ENCODE measurements around the gene SLC5A6. TPM values are rescaled to one million over a fixed set of nuclear protein-coding genes. Genes with fewer than 3 reads are reported as not detected.

Gene SLC5A6
- polyA plus RNA-seq, 2 of the 4 experiments (the other 2 are of a cell fraction) = 82.7 to 86.7 TPM

DNA sequence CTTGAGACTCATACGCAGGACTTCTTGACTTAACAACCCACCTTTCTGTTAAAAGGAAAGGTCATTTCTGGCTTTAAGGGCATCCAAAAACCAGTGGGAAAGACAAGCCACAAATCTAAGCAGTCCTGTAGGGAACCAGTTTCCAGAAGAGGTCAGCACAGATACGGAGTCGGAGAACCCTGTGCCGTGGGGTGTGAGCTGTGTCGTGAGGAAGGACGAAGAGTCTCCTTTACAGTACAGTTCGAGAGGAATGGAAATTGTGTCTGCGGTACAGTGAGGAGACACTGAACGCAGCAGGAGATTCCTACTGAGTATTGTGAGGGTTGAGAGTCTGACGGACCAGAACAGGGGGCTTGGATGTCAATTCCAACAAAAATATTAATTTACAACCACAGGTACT is 33.0 kb upstream of the SLC5A6 start:
- DNase-seq (ENCODE audit: low read depth in 1 of 2, low spot score in 1 of 2) (no peak), ATAC-seq (no peak), FAIRE-seq (no peak)
- Histone ChIP-seq H3K4me2 (no peak overlapping the region), H3K9me3 (no peaks in the 10 kb centered on the region), H3K27ac (no peak overlapping the region), H3K4me1 (peaks cover 11% of the 10 kb centered on the region), H3K4me3 (no peak overlapping the region)
- TF ChIP-seq FOXS1 (CRISPR knock-in tag; IDR thresholded peaks at IDR 0.05) = no peak
- TF ChIP-seq RAD21 (conservative IDR thresholded peaks at IDR 0.05 in 1 of 2, IDR thresholded peaks at IDR 0.05 in 1 of 2) = no peak
- TF ChIP-seq GATA3 (IDR thresholded peaks at IDR 0.05; ENCODE audit: borderline replicate concordance) = no peak
- no peak for TF ChIP-seq SMC3 (IDR thresholded peaks at IDR 0.05)
- TF ChIP-seq RCOR1 (IDR thresholded peaks at IDR 0.05; ENCODE audit: low read depth, low read length) = no peak
- WGBS (ENCODE audit: missing lambda C conversion rate) = 86% methylated on average over 10 of the region's 10 CpGs
- ChIA-PET POLR2A (no interaction called here), CTCF (interaction anchor here (0.9 to 16.3 kb wide), 4 partner anchors 20 to 98 kb away, joined by 3 to 205 read pairs (median 4); partner anchors contain the start of genes DNAJC5G and TRIM54)

DNA sequence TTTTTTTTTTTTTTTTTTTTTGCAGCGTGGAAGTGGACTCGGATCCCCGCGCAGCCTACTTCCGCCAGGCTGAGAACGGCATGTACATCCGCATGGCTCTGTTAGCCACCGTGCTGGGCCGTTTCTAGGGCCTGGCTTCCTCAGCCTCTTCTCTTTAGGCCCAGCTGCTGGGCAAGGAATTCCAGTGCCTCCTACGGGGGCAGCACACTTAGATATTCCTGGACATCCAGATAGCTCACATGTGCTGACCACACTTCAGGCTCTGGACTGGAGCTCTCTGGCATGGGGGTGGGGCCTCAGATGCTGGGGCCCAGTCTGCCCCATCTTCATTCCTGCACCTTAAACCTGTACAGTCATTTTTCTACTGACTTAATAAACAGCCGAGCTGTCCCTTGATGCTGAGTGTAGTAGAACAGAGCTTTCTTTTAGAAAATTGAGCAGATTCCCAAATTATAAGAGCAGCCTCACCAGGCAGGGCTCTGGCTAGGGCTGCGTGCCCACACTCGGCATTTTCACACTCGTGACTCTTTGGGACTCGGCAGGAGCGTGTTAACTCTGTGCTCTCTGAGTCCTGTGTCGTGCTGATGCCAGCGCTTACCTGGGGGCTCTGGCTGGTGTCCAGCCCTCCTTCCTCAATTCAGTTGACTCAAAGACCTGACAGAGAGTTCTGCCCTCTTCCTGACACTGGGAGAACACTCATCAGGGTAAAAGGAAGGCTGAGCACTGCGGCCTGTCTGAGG is 31.5 kb upstream of the SLC5A6 start:
- Histone ChIP-seq H3K4me3 (no peak overlapping the region), H3K4me1 (no peaks in the 10 kb centered on the region), H3K27ac (no peak overlapping the region), H3K4me2 (no peak overlapping the region), H3K9me3 (no peaks in the 10 kb centered on the region)
- FAIRE-seq (no peak), DNase-seq (ENCODE audit: low read depth in 1 of 2, low spot score in 1 of 2) (no peak), ATAC-seq (peak in 1 of 2 experiments; percentile 4; a peak in 1 of 6 replicates)
- ChIA-PET POLR2A (no interaction called here), CTCF (interaction anchor here (0.7 to 3.2 kb wide), 5 partner anchors 13 to 1966 kb away, joined by 3 to 23 read pairs (median 4); no protein-coding TSS in a partner anchor)
- TF ChIP-seq NFE2L2 (conservative IDR thresholded peaks at IDR 0.05; ENCODE audit: low read length) (no peak), SMC3 (IDR thresholded peaks at IDR 0.05) (no peak), JUN (IDR thresholded peaks at IDR 0.05) (no peak), RNF2 (IDR thresholded peaks at IDR 0.05; ENCODE audit: borderline replicate concordance, low read depth) (no peak), NR3C1 (IDR thresholded peaks at IDR 0.05) (no peak), HDAC2 (IDR thresholded peaks at IDR 0.05) (no peak), PHF8 (IDR thresholded peaks at IDR 0.05; ENCODE audit: borderline replicate concordance, low read depth) (no peak), RARB (CRISPR knock-in tag; IDR thresholded peaks at IDR 0.05) (no peak)
- TF ChIP-seq, protein P1, sequence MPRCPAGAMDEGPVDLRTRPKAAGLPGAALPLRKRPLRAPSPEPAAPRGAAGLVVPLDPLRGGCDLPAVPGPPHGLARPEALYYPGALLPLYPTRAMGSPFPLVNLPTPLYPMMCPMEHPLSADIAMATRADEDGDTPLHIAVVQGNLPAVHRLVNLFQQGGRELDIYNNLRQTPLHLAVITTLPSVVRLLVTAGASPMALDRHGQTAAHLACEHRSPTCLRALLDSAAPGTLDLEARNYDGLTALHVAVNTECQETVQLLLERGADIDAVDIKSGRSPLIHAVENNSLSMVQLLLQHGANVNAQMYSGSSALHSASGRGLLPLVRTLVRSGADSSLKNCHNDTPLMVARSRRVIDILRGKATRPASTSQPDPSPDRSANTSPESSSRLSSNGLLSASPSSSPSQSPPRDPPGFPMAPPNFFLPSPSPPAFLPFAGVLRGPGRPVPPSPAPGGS (IDR thresholded peaks at IDR 0.05) = no peak
- TF ChIP-seq, protein P2, sequence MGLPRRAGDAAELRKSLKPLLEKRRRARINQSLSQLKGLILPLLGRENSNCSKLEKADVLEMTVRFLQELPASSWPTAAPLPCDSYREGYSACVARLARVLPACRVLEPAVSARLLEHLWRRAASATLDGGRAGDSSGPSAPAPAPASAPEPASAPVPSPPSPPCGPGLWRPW (IDR thresholded peaks at IDR 0.05) = no peak
- 92% methylated on average over 19 of the region's 19 CpGs for WGBS (ENCODE audit: missing lambda C conversion rate)

DNA sequence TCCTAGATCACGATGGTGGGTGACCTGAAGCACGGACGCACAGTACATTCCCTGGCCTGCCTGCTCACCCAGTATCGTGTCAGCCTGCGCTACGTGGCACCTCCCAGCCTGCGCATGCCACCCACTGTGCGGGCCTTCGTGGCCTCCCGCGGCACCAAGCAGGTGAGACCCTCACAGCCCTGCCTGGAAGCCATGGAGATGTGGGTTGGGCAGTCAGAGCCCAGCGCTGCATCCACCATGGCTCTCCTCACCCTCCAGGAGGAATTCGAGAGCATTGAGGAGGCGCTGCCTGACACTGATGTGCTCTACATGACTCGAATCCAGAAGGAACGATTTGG is 30.5 kb upstream of the SLC5A6 start:
- ATAC-seq = no peak
- FAIRE-seq = no peak
- WGBS (ENCODE audit: missing lambda C conversion rate) = 94% methylated on average over 16 of the region's 16 CpGs
- no peak overlapping the region for H3K4me2 ChIP-seq
- H3K9me3 ChIP-seq = no peaks in the 10 kb centered on the region
- no peak for DNase-seq (ENCODE audit: low read depth in 1 of 2, low spot score in 1 of 2)
- ChIA-PET CTCF (interaction anchor here (0.7 to 5.6 kb wide), 9 partner anchors 8 to 1965 kb away, joined by 3 to 45 read pairs (median 5); no protein-coding TSS in a partner anchor), POLR2A (no interaction called here)
- H3K27ac ChIP-seq = no peak overlapping the region
- no peak overlapping the region for H3K4me3 ChIP-seq
- H3K4me1 ChIP-seq = no peaks in the 10 kb centered on the region
- no peak for TF ChIP-seq MAZ (IDR thresholded peaks at IDR 0.05; ENCODE audit: borderline replicate concordance, low read depth, low read length)
- TF ChIP-seq RARB (CRISPR knock-in tag; IDR thresholded peaks at IDR 0.05) = no peak
- TF ChIP-seq, protein P3, sequence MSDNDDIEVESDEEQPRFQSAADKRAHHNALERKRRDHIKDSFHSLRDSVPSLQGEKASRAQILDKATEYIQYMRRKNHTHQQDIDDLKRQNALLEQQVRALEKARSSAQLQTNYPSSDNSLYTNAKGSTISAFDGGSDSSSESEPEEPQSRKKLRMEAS (IDR thresholded peaks at IDR 0.05) = no peak
- TF ChIP-seq, protein P4, sequence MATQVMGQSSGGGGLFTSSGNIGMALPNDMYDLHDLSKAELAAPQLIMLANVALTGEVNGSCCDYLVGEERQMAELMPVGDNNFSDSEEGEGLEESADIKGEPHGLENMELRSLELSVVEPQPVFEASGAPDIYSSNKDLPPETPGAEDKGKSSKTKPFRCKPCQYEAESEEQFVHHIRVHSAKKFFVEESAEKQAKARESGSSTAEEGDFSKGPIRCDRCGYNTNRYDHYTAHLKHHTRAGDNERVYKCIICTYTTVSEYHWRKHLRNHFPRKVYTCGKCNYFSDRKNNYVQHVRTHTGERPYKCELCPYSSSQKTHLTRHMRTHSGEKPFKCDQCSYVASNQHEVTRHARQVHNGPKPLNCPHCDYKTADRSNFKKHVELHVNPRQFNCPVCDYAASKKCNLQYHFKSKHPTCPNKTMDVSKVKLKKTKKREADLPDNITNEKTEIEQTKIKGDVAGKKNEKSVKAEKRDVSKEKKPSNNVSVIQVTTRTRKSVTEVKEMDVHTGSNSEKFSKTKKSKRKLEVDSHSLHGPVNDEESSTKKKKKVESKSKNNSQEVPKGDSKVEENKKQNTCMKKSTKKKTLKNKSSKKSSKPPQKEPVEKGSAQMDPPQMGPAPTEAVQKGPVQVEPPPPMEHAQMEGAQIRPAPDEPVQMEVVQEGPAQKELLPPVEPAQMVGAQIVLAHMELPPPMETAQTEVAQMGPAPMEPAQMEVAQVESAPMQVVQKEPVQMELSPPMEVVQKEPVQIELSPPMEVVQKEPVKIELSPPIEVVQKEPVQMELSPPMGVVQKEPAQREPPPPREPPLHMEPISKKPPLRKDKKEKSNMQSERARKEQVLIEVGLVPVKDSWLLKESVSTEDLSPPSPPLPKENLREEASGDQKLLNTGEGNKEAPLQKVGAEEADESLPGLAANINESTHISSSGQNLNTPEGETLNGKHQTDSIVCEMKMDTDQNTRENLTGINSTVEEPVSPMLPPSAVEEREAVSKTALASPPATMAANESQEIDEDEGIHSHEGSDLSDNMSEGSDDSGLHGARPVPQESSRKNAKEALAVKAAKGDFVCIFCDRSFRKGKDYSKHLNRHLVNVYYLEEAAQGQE (IDR thresholded peaks at IDR 0.05) = no peak
- TF ChIP-seq, protein P1 (IDR thresholded peaks at IDR 0.05) = no peak
- no peak for TF ChIP-seq CBX8 (IDR thresholded peaks at IDR 0.05)
- no peak for TF ChIP-seq FOSB (CRISPR knock-in tag; IDR thresholded peaks at IDR 0.05)
- TF ChIP-seq ZNF302 (CRISPR knock-in tag; IDR thresholded peaks at IDR 0.05) = no peak
- TF ChIP-seq, protein P5, sequence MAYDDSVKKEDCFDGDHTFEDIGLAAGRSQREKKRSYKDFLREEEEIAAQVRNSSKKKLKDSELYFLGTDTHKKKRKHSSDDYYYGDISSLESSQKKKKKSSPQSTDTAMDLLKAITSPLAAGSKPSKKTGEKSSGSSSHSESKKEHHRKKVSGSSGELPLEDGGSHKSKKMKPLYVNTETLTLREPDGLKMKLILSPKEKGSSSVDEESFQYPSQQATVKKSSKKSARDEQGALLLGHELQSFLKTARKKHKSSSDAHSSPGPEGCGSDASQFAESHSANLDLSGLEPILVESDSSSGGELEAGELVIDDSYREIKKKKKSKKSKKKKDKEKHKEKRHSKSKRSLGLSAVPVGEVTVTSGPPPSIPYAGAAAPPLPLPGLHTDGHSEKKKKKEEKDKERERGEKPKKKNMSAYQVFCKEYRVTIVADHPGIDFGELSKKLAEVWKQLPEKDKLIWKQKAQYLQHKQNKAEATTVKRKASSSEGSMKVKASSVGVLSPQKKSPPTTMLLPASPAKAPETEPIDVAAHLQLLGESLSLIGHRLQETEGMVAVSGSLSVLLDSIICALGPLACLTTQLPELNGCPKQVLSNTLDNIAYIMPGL (CRISPR knock-in tag; IDR thresholded peaks at IDR 0.05; ENCODE audit: borderline replicate concordance) = no peak
- no peak for TF ChIP-seq POLR2AphosphoS2 (conservative IDR thresholded peaks at IDR 0.05; ENCODE audit: low read length)
- TF ChIP-seq ZSCAN20 (CRISPR knock-in tag; IDR thresholded peaks at IDR 0.05) = no peak
- TF ChIP-seq POLR2A (IDR thresholded peaks at IDR 0.05; ENCODE audit: low read length) = no peak
- TF ChIP-seq CHD4 (IDR thresholded peaks at IDR 0.05; ENCODE audit: borderline replicate concordance) = no peak
- TF ChIP-seq ESRRA (IDR thresholded peaks at IDR 0.05; ENCODE audit: borderline replicate concordance, low read length) = no peak
